ENCODE data around the gene GAK. TPM values are rescaled to one million over a fixed set of nuclear protein-coding genes. Genes with fewer than 3 reads are reported as not detected.

The GAK gene
- total and polyA plus RNA-seq, 4 donors, result 27.4 to 69.7 (median 47.0) TPM

- no peaks in the 10 kb centered on the region for H3K9me3 ChIP-seq (ENCODE audit: control insufficient read depth in 4 of 4, low read length in 3 of 4)
- TF ChIP-seq EGR1 (IDR thresholded peaks at IDR 0.05; ENCODE audit: low read depth in 2 of 2) (no peak), ZBTB33 (IDR thresholded peaks at IDR 0.05) (no peak), REST (IDR thresholded peaks at IDR 0.05) (no peak), NR2F2 (IDR thresholded peaks at IDR 0.05) (no peak)
- H3K27ac ChIP-seq (ENCODE audit: low read depth in 1 of 2, low read length in 2 of 2), result no peak overlapping the region
- no peak for DNase-seq (ENCODE audit: low spot score)
- 96% methylated on average over 34 of the region's 34 CpGs for WGBS
- H3K4me1 ChIP-seq (ENCODE audit: control insufficient read depth in 4 of 4, insufficient read depth in 4 of 4, low read length in 3 of 4), result no peaks in the 10 kb centered on the region
- H3K27me3 ChIP-seq (ENCODE audit: control insufficient read depth in 4 of 4, insufficient read depth in 4 of 4, low read length in 3 of 4), result no peaks in the 10 kb centered on the region
- no peak overlapping the region for H3K4me3 ChIP-seq (ENCODE audit: low read depth in 1 of 3, low read length in 3 of 3)
- H3K9ac ChIP-seq (ENCODE audit: low read depth in 1 of 2, low read length in 2 of 2), result no peak overlapping the region
- H3K36me3 ChIP-seq (ENCODE audit: control insufficient read depth in 4 of 4, insufficient read depth in 3 of 4, low read depth in 1 of 4, low read length in 3 of 4), result peaks cover 20 to 87% (median 36%) of the 10 kb centered on the region in 4 donors
Measured at GRCh38 chr4:881709-882108, 50.4 kb downstream of the GAK start.

GRCh38 chr4:880684-881405 lies 51.3 kb downstream of the GAK start:
- 89% methylated on average over 17 of the region's 17 CpGs for WGBS
- Histone ChIP-seq H3K9me3 (ENCODE audit: control insufficient read depth in 4 of 4, low read length in 3 of 4) (no peaks in the 10 kb centered on the region), H3K4me1 (ENCODE audit: control insufficient read depth in 4 of 4, insufficient read depth in 4 of 4, low read length in 3 of 4) (no peaks in the 10 kb centered on the region), H3K4me3 (ENCODE audit: low read depth in 1 of 3, low read length in 3 of 3) (no peak overlapping the region), H3K27me3 (ENCODE audit: control insufficient read depth in 4 of 4, insufficient read depth in 4 of 4, low read length in 3 of 4) (no peaks in the 10 kb centered on the region), H3K27ac (ENCODE audit: low read depth in 1 of 2, low read length in 2 of 2) (no peak overlapping the region), H3K9ac (ENCODE audit: low read depth in 1 of 2, low read length in 2 of 2) (no peak overlapping the region), H3K36me3 (ENCODE audit: control insufficient read depth in 4 of 4, insufficient read depth in 3 of 4, low read depth in 1 of 4, low read length in 3 of 4) (peaks cover 25 to 89% (median 36%) of the 10 kb centered on the region in 4 donors)
- no peak for DNase-seq (ENCODE audit: low spot score)
- no peak for TF ChIP-seq HNF4G (IDR thresholded peaks at IDR 0.05)
- no peak for TF ChIP-seq NR2F2 (IDR thresholded peaks at IDR 0.05)
- TF ChIP-seq ZBTB33 (IDR thresholded peaks at IDR 0.05), result no peak
- TF ChIP-seq FOXA2 (IDR thresholded peaks at IDR 0.05), result no peak
- no peak for TF ChIP-seq JUND (IDR thresholded peaks at IDR 0.05)
- TF ChIP-seq CTCF (IDR thresholded peaks at IDR 0.05; ENCODE audit: low read depth, low read length, missing input control), result no peak
- TF ChIP-seq FOXA1 (IDR thresholded peaks at IDR 0.05), result no peak
- no peak for TF ChIP-seq SP1 (IDR thresholded peaks at IDR 0.05)
- no peak for TF ChIP-seq RXRA (IDR thresholded peaks at IDR 0.05)
- TF ChIP-seq TAF1 (conservative IDR thresholded peaks at IDR 0.05), result no peak
- no peak for TF ChIP-seq REST (IDR thresholded peaks at IDR 0.05)
- TF ChIP-seq YY1 (IDR thresholded peaks at IDR 0.05), result no peak
- TF ChIP-seq ATF3 (IDR thresholded peaks at IDR 0.05), result no peak
- TF ChIP-seq HNF4A (conservative IDR thresholded peaks at IDR 0.05), result no peak
- no peak for TF ChIP-seq GABPA (IDR thresholded peaks at IDR 0.05 in 1 of 2, conservative IDR thresholded peaks at IDR 0.05 in 1 of 2)
- no peak for TF ChIP-seq MAX (IDR thresholded peaks at IDR 0.05)
